ENCODE results near the gene SEC14L5. TPM values are rescaled to one million over a fixed set of nuclear protein-coding genes. Genes with fewer than 3 reads are reported as not detected.

The SEC14L5 gene
- polyA plus RNA-seq, 3 donors = 0.03 TPM; not detected in 2

DNA sequence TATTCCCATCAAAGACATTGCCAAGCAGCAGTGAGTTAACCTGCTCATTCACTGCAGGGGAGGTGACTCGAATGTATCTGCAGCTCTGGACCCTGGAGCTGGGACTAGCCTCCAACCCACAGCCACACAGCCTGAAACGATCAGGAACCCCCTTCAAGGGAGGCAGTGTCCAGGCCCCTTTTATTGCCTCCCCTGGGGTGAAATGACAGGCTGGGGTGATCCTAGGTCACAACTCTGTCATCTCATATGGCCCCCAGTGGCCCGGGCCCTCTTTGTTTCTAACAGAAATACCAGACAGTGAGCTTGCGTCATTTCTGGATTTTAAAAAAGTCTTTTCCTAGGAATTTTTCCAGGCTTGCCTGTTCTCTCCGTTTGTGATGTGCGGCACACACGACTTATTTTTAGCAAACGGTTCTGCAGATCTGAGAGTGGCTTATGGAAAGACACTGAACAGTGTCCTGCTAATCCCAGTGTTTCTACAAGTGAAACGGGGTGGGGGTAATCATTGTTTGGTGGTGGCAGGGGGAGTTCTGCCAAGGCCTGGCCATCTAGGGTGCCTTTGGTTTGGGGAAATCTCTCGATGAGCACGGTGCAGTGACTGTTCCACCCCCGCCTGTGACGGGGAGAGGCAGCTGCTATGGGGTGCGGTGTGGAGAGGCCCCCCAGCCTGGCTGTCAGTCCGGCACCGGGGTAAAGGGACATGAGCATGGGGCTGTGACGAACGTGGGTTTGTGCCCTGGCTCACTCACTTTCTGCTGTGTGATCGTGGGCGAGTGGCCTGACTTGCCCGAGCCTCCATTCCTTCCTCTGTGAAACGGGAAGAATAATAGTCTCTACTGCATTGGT lies 48.4 kb downstream of the SEC14L5 start:
- no peak overlapping the region for H3K4me3 Mint-ChIP-seq
- no peak overlapping the region for H3K9ac ChIP-seq (ENCODE audit: insufficient read depth, low read length, poor library complexity, severe bottlenecking)
- 85% methylated on average over 20 of the region's 22 CpGs for WGBS (ENCODE audit: insufficient coverage)
- no peaks in the 10 kb centered on the region for H3K9me3 Mint-ChIP-seq
- no peak overlapping the region for H3K27ac ChIP-seq (ENCODE audit: low read depth in 1 of 2, low read length in 2 of 2)
- H3K9me3 ChIP-seq (replicated peaks in 1 of 2; ENCODE audit: control insufficient read depth in 1 of 2, insufficient read depth in 1 of 2, low read length in 2 of 2) = no peaks in the 10 kb centered on the region
- H3K27me3 Mint-ChIP-seq (ENCODE audit: low read depth in 3 of 3) = peaks cover 3 to 15% (median 4%) of the 10 kb centered on the region in 3 donors
- no peaks in the 10 kb centered on the region for H3K36me3 Mint-ChIP-seq
- no peak overlapping the region for H2AFZ ChIP-seq (ENCODE audit: insufficient read depth, low read depth, low read length, poor library complexity, severe bottlenecking)
- H3K4me1 Mint-ChIP-seq = peaks cover under 1% of the 10 kb centered on the region
- no peak overlapping the region for H3K4me3 ChIP-seq (replicated peaks in 1 of 3; ENCODE audit: low read depth in 2 of 3, low read length in 3 of 3)
- no peaks in the 10 kb centered on the region for H3K4me1 ChIP-seq (ENCODE audit: control insufficient read depth in 1 of 2, insufficient read depth in 2 of 2, low read length in 2 of 2)
- intact Hi-C loops (cut with micrococcal nuclease) = no loop called here
- no peaks in the 10 kb centered on the region for H3K36me3 ChIP-seq (replicated peaks in 1 of 2; ENCODE audit: control insufficient read depth in 1 of 2, insufficient read depth in 2 of 2, low read length in 2 of 2)
- no peak for TF ChIP-seq CTCF (IDR thresholded peaks at IDR 0.05)
- no peak overlapping the region for H3K27ac Mint-ChIP-seq
- no peak for DNase-seq
- H3K27me3 ChIP-seq (ENCODE audit: control insufficient read depth in 2 of 2, insufficient read depth in 2 of 2, low read length in 2 of 2) = no peaks in the 10 kb centered on the region
- H4K20me1 ChIP-seq (ENCODE audit: insufficient read depth, low read length) = no peaks in the 10 kb centered on the region
- no peaks in the 10 kb centered on the region for H3K79me2 ChIP-seq (ENCODE audit: insufficient read depth, low read length)
- H3K4me2 ChIP-seq (replicated peaks; ENCODE audit: extremely low read depth, low read length, poor library complexity, severe bottlenecking) = no peak overlapping the region

GRCh38 chr16:5007256-5007655 lies 49.1 kb downstream of the SEC14L5 start:
- Mint-ChIP-seq H3K4me1 (no peaks in the 10 kb centered on the region), H3K27ac (no peak overlapping the region), H3K9me3 (no peaks in the 10 kb centered on the region), H3K4me3 (no peak overlapping the region), H3K27me3 (ENCODE audit: low read depth in 3 of 3) (peaks cover 2 to 18% (median 6%) of the 10 kb centered on the region in 3 donors), H3K36me3 (no peaks in the 10 kb centered on the region)
- no peaks in the 10 kb centered on the region for H4K20me1 ChIP-seq (ENCODE audit: insufficient read depth, low read length)
- H2AFZ ChIP-seq (ENCODE audit: insufficient read depth, low read depth, low read length, poor library complexity, severe bottlenecking) = no peak overlapping the region
- no peaks in the 10 kb centered on the region for H3K4me1 ChIP-seq (ENCODE audit: control insufficient read depth in 1 of 2, insufficient read depth in 2 of 2, low read length in 2 of 2)
- no peaks in the 10 kb centered on the region for H3K9me3 ChIP-seq (replicated peaks in 1 of 2; ENCODE audit: control insufficient read depth in 1 of 2, insufficient read depth in 1 of 2, low read length in 2 of 2)
- H3K27me3 ChIP-seq (ENCODE audit: control insufficient read depth in 2 of 2, insufficient read depth in 2 of 2, low read length in 2 of 2) = no peaks in the 10 kb centered on the region
- no peak for TF ChIP-seq CTCF (IDR thresholded peaks at IDR 0.05)
- no peak overlapping the region for H3K27ac ChIP-seq (ENCODE audit: low read depth in 1 of 2, low read length in 2 of 2)
- intact Hi-C loops (cut with micrococcal nuclease) = no loop called here
- H3K79me2 ChIP-seq (ENCODE audit: insufficient read depth, low read length) = no peaks in the 10 kb centered on the region
- no peak for DNase-seq
- no peak overlapping the region for H3K4me3 ChIP-seq (replicated peaks in 1 of 3; ENCODE audit: low read depth in 2 of 3, low read length in 3 of 3)
- H3K36me3 ChIP-seq (replicated peaks in 1 of 2; ENCODE audit: control insufficient read depth in 1 of 2, insufficient read depth in 2 of 2, low read length in 2 of 2) = no peaks in the 10 kb centered on the region
- H3K9ac ChIP-seq (ENCODE audit: insufficient read depth, low read length, poor library complexity, severe bottlenecking) = no peak overlapping the region
- WGBS (ENCODE audit: insufficient coverage) = 91% methylated on average over 3 of the region's 10 CpGs
- no peak overlapping the region for H3K4me2 ChIP-seq (replicated peaks; ENCODE audit: extremely low read depth, low read length, poor library complexity, severe bottlenecking)

Measured in CD14-positive monocyte (primary cell).